GM20431 (cell line): Measurements from ENCODE around the gene CTU1.

ENCODE experiments used
- in situ Hi-C: fragments of 300-500 bp; cut with MseI, MboI; formaldehyde crosslinking; loops from one replicate; pipeline ENCODE4 v1.15.0; 2020; ENCODE audit warnings: low sequenced_read_pairs; ENCODE audit not compliant: unreplicated experiment

The CTU1 gene

DNA sequence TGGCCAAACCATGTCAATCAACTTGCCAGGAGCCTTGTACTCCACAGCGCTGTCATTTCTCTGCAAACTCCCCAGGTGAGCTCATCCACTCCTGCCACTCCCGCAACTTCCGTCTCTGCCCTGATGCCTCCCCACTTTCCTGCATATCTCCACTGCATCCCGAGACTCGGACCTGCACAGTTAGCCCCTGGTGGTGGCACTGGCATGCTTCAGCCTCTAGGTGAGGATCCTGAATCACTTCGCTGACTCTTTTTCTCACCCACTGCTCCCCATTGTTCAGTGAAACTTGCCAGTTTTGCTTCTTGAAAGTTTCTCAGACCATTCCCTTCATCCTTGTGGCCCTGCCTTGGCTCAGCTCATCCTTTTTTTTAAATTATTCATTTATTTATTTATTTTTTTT lies 3.4 kb upstream of the CTU1 start:
- in situ Hi-C loops: no loop called here

DNA sequence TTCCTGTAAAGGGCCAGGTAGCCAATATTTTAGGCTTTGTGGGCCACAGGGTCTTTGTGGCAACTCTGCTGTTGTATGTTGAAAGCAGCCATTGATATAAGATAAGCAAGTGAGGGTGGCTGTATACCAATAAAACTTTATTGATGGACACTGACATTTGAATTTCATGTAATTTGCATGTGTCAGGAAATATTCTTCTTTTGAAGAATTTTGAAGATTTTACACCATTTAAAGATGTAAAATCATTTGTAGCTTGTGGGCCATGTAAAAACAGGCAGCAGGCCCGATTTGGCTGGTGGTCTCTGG lies 2.4 kb upstream of the CTU1 start:
- in situ Hi-C loops: no loop called here

DNA sequence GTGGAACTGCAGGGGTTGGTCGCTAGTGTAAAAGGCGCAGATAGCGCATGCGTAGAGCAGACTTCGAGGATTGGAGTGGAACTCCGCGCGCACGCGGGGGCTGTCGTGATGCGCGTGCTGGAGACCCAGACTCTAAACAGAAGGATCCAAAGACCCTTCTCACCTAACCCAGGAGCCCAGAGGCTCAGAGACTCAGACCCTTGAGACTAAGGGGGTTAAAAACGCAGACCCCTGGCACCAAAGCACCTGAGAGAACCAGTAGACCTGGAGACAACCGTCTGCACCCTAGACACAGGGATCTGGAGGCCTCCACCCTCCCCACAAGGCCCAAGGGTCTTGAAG lies 567 bp upstream of the CTU1 start:
- in situ Hi-C loops: no loop called here

DNA sequence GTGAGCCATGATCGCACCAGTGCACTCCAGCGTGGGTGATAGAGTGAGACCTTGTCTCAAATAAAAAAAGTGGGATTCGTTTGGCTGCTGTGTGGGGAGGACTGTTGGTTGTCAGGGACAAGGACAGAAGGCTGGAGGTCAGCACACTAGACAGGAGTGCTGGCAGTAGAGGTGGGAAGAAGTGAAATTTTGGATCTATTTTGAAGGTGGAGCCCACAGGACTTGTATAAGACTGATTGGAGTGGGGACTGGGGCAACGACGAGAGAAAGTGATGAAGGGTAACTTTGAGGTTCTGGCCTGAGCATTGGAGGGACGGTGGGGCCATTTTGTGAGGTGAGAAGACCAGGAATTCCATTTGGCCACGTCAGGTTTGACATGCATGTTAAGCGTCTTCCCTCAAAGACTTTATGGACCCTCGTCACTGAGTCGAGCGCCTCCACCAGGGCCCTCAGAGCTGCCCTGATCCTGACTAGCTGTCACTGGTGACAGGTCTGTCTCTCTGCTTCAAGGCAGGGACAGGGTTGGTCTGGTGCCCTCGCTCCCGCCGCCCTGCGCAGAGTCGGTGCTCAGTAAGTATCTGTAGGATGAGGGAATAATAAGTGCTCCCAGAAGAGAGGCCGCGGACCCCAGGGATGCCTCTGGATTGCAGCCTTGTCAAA lies 673 bp downstream of the CTU1 start:
- in situ Hi-C loops: no loop called here

DNA sequence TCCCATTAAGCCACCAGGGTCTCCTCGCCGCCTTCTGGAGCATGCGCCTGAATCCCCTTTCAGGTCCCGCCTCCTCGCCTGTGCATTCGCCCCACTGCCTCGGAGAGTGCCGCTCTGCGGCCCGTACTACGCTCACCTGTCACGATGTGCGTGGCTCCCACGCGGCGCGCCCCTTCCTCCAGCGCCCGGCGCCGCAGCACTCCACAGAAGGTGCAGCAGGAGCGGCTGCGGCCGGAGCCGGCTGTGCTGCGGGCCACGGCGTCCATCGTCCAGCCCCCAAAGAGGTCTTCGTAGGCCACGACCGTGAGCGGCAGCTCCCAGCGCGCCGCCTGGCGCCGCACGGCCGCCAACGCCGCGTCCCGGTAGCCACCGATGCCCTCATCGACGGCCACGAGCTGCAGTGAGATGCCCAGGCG lies 4.3 kb downstream of the CTU1 start:
- in situ Hi-C loops: no loop called here

DNA sequence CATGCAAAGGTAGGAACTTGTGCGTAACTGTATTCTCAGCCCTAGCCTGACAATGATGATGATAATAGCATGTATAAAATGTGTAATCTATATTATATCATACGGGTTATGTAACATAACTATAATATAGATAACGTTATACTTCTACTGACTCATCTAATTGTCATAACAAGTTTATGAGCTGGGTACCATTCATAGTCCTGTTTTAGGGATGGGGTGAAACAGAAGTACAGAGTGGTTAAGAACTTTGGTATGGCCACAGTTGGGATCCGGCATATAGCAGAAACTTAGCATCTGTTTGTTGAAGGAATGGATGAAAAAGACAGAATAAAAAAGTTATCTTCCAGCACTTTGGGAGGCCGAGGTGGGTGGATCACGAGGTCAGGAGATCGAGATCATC lies 5.2 kb downstream of the CTU1 start:
- in situ Hi-C loops: no loop called here

DNA sequence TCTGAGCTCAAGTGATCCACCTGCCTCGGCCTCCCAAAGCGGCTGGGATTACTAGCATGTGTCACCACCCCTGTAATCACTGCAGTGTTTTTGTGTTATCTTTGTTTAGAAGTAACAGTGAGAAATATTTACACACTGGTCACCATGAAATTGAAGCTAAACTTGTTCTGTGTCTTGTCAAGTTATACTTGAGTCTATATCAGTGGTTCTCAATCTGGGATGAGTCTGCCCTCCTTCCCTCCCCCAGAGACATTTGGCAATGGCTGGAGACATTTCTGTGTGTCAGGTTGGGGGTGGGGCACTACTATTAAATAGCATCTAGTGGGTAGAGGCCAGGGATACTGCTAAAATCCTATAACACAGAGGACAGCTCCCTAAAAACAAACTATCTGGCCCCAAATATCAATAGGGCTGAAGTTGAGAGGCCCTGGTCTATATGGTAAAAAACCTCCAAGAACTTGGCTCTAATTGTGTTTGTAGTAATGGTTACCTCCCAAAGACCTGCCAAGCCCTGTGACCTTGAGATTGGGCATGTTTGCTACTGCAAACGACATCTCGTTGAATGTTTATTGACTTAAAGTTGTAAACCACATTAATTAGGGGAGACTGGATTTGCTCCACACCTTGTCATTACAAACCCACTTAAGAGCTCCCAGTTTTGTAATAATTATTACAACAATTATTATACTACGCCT lies 6.9 kb downstream of the CTU1 start:
- in situ Hi-C loops: no loop called here

DNA sequence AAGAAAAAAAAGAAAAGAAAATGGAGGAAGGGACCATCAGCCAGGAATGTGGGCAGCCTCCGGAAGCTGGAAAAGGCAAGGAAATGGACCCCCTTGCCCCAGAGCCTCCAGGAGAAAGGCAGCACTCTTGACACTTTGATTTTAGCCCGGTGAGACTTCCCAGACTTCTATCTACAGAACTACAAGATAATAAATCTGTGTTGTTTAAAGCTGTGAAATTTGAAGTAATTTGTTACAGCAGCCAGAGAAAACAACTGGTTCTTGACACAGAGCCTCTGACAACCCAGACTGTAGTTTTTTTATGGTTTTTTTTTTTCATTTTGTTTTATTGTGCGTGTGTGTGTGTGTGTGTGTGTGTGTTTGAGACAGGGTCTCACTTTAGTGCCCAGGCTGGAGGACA lies 7.6 kb downstream of the CTU1 start:
- in situ Hi-C loops: no loop called here

DNA sequence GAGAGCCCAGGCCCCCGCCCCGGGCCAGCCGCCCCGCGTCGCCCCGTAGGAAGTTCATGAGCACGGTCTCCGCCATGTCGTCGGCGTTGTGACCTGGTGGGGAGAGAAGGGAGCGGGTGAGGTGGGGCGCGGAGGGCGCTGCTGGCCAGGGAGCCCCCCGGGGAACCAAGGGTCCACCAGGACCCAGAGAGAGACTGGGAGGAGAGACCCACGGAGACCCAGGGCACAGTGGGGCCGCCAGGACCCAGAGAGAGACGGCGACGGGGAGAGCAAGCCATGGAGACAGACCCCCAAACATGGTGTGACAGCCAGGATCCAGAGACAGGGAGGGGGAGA lies 9.2 kb downstream of the CTU1 start:
- in situ Hi-C loops: no loop called here

DNA sequence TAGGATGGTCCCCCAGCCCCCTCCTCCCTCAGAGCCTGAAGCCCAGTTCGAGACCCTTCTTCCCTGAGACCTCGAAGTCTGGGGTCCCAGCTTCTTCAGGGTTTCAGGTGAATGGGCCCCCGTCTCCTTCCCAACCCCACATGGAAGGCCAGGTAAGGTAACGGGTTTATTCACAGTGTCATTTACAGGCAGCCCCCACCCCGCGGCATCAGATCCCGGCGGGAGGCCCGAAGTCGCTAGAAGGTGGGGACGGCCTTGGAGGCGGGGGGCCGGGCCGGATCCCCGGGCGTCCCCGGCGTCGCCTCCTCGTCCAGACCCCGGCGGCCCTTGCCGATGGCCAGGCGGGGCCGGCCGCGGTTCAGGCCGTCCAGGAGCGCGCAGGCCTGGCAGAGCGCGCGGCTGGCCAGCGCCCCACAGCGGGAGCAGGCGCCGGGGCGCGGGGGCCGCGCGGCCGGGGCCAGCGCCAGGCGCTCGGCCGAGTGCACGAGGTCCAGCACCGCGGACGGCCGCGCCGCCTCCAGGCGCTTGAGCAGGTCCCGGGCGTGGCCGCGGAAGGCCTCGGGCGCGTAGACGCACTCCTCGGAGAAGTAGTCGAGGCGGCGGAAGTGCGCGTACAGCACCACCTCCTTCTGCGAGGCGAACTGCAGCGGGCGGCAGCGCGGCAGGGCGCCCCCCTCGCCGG lies 9.7 kb downstream of the CTU1 start:
- in situ Hi-C loops: no loop called here

DNA sequence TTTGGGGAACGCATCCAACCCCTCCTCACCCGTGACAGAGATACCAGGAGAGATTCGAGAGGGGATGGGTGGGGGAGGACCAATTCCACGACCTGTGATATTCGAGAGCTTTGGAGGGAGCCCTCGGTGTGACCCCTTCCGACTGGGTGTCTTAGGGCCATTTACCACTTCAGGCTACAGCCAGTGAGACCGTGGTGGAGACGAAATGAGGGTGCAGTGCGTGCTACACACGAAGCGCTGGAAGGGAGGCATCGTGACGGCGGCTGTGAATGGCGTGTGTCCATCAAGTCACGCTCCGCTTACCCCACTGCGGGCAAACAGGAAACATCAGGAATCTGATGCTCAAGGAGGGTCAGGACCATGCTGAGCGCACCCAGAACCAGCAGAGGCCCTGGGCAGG lies 10.4 kb downstream of the CTU1 start:
- in situ Hi-C loops: no loop called here

DNA sequence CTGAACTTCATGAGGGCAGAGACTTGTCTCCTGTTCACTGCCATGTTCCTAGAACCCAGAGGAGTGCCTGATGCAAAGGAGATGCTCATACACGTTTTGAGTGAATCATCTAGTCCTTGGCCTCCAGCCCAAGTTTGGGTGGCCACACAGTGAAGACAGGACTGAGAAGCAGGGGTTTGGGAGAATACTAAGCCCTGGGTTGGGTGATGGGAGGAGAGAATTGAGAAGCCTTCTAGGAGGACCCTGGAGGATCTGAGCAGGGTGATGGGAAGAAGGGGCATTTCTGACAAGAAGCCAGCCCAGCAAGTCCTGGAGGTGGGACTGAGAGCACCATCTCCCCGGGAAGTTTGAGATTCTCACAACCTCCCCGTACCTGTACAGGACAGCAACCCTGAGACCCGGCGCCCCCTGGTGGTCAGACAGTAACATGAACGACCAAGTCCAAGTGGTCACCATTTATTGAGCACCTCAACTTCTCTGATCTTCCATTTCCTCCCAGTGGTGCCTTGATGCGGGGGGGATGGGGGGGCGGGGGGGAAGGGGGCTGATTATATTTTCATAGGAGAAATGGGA lies 11.0 kb downstream of the CTU1 start:
- in situ Hi-C loops: no loop called here

DNA sequence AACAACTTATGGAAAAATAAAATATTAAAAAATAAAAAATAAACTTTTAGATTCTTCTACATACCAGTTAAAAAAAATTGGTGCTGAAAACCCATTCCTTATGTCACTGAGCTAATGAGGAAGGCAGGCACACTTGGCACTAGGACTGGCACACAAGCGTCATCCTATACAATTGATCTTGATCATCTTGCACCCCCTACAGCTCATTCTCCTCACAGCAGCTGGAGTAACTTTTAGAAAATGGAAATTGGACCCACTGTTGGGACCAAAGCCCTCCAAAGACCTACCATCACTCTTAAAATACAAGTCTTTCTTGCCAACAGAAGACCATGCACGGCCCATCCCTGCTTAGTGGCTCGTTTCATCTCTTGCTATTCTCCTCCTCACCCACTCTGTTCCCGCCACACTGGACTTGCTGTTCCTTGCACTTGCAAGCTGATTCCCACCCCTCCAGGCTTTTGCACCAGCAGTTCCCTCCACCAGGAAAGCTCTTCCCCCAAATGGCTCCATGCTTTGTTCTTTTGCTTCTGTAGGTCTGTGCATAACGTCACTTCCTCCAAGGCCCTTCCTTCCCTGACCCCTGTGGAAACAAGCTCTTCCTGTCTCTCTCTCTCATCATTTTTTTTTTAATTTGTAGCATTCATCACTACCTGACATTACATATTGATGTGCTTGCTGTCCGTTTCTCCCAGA lies 11.6 kb downstream of the CTU1 start:
- in situ Hi-C loops: no loop called here

DNA sequence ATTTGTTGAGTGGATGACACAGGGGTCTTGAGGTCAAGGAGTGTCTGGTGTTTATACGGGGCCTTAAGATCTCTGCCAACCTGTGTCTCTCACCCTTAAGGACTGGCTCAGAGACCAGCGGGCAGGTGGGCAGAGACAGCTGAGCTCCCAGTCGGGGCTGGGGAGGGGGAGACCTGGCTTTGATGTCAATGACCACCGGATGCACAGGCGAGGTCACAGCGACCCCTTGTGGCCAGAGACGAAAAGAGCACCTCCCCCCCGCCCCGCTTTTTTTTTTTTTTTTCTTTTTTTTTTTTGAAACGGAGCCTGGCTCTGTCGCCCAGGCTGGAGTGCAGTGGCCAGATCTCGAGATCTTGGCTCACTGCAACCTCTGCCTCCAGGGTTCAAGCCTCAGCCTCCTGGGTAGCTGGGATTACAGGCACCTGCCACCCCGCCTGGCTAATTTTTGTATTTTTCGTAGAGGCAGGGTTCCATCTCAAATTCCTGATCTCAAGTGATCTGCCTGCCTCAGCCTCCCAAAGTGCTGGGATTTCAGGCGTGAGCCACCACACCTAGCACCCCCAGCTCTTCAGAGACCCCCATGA lies 13.4 kb downstream of the CTU1 start:
- in situ Hi-C loops: no loop called here

DNA sequence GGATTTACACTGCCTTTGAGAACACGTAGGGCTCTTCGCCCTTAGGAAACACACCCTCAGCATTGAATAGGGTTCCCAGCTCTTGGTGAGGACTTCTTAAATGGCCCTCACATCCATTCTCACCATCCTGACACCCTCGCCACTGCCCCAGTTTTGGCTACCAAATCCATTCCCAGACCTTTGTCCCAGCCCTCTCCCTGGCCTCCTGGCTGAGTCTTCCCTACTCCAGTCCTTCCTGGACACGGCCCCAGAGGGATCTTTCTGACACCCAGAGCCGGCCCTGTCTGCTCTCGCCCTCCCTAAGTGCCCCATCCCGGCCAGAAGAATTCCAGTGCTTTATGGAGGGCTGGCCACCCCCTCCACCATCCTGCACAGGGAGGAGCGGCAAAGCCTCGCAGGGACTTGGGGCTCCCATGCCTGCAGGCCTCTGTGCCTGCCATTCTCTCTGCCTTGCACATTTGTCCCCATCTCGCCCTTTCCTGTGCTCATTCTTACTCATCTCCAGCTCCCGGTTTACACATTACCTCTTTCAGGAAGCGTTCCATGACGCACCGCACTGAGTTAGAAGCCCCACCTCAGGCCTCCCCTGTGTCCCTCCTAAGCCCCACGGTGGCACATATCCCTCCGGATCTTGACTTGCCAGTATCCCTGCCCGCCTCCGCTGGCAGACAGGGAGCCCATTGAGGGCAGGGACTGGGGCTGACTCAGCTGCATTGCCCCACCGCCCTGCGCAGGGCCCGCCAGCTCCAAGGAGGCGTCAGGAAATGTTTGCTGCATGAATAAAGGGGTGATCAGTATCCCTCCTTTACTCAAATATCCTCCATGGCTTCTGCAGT lies 14.5 kb downstream of the CTU1 start:
- in situ Hi-C loops: no loop called here

DNA sequence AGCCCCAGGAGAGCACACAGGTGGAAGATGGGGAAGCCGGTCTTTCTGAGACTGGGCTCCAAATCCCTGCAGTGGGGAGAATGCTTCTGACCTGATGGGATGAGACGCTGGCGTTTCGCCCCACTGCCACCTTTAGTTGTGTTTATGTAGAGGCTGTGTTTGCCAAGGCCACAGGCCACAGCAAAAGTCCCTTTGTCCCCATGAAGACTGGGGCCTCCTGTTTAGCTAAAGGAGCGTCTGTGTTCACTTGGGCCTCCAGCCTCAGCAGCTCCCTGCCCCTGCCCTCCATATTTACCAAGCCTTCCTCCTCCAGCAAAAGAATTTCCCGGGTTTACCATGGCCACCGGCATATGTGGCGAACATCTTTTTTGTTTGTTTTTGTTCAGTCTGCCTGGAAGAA lies 15.1 kb downstream of the CTU1 start:
- in situ Hi-C loops: no loop called here

DNA sequence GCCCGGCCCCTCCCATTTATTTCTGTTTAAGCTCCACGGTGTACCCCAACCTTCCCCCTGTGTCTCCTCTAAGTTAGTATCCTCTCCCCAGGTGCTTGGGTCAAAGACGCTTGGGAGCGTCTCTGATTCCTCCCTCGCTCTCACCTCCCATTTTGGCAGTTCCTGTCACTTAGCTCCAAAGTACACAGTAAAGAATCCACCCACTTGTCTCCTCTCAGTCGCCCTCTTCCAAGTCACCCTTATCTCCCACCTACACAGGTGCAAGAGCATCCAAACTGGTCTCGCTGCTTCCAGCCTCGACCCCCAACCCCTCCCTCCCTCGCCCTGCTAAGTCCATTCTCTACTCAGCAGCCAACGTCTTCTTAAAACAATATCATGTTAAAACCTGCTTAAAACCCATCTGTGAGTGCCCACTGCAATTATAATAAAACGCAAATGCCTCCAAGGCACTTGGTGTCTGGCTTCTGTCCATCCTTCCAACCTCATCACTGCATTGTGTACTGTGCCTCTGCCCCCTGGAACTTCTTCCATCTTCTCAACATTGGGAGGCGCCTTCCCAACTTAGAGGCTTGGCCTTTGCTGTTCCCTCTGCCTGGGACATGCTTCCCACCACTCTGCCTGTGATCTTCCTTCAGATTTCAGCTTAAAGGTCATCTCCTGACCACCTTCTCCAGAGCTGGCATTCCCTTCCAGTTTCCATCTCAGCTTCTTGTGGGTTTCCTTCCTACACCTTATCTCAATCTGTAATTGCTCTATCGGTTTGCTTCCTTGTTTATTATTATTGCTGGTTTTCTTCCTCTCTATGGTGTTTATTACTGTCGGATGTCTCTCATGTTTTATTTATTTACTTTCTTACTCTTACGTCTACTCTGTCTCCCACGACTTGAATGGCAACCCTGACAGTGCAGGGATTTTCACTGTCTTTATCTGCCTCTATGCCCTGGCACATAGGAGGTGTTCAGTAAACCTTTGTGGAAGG lies 16.0 kb downstream of the CTU1 start:
- in situ Hi-C loops: no loop called here

DNA sequence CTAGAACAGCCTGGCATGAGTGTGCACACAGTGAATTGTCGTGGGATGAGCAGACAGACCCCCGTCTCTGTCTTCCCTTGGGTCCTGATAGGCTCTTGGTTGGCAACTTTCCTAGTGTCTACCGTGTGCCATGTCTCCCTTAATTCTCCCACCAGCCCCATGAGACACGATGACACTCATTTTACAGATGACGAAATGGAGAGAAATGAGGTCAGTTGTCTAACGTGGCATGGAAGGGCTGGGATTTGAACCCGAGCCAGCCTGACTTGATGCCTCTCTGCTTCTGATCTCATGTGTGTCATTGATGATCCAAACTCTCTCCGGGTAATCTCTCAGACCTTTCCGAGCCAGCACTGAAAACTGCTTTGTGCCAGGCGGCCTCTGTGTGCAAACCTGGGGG lies 17.1 kb downstream of the CTU1 start:
- in situ Hi-C loops: no loop called here

DNA sequence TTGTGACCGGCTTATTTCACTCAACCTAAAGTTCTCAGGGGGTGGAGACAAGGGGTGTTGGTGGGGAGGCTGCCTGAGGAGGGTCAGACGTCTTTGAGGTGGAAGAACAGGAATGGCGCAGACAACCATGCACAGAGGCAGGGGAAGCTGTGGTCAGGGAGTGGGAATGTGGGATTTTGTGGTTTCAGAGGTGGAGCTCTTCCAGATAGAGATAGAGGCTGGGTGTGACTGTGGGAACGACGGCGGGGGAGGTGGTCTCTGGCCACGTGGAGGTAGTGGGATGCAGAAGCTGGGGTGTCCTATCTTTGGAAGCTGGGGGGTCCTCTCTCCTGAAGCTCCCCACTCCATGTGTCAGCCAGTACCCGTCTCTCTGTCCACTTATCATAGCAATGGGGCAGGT lies 17.7 kb downstream of the CTU1 start:
- in situ Hi-C loops: no loop called here
